ENCODE results near the gene CDK6. TPM values are rescaled to one million over a fixed set of nuclear protein-coding genes. Genes with fewer than 3 reads are reported as not detected.

CDK6 gene
- total RNA-seq, 2 donors from 2014 or later = 278 to 404 TPM

DNA sequence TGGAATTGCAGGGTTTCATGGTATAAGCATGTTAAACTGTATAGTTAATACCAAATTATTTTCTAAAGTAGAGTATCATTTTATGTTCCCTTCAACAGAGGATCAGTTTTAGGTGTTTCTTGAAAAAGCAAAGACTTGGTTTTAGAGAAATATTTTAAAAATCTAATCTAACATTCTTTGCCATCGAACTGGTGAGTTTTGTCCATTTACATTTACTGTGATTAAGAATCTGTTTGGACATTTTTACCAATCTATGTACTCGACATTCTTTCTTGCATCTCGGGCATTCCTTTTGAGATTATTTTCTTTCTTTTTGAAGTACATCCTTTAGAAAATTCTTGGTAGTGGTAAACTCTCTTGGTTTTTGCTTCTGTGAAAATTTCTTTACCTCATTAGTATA lies 131.5 kb downstream of the CDK6 start:
- Mint-ChIP-seq H3K27ac (no peak overlapping the region), H3K36me3 (peaks cover 25% of the 10 kb centered on the region), H3K4me1 (ENCODE audit: low read depth in 2 of 2) (peaks cover 42 to 48% of the 10 kb centered on the region in 2 donors), H3K27me3 (no peaks in the 10 kb centered on the region), H3K9me3 (no peaks in the 10 kb centered on the region), H3K4me3 (no peak overlapping the region)
- no peak for DNase-seq (ENCODE audit: low spot score)
- no peak for ATAC-seq

DNA sequence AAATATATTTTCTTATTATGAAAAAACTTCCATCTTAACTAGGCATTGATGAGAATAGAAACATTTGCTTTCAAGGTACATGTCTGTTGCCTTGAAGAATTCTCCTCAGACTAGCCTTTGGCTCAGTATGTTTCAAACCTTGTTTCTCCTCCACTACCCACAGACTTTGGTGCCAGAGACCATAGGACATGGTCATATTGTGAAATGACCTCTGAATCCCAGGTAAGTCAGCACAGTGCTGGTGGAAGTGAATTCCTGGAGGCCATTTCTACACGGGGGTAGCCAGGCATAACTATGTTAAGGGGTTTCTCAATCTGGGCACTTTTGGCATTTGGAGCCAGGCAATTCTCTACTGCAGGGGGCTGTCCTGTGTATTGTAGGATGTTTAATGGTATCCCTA lies 133.8 kb downstream of the CDK6 start:
- H3K27ac Mint-ChIP-seq = peak overlapping the region in 1 of 2 donors; percentile 10

DNA sequence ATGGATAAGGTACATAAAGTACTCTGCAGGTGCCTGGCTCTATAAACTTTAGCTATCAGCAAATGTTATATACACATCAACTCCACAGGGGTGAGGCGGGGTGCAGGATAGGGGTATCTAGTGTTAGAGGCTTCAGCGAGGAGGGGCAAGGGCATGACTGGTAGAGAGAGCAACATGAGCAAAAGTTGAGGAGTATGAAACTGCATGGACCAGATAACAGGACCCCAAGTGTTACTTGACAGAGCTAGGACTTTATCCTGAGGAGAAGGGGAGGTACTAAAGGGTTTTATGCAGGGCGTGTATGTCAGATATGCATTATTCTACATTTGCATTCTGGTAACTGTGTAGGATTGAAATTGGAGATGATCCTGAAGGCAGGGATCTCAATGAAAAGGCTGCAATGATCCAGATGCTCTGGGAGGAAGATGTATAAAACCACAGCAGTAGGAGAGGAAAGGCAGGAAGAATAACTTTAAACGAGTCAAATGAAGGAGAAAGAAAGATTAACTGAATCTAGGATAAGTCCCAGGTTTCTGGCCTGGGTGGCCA lies 136.3 kb downstream of the CDK6 start:
- Mint-ChIP-seq H3K27me3 (no peaks in the 10 kb centered on the region), H3K36me3 (peaks cover 16% of the 10 kb centered on the region), H3K4me3 (no peak overlapping the region), H3K27ac (peak overlapping the region; percentile 28 to 29), H3K4me1 (ENCODE audit: low read depth in 2 of 2) (peaks cover 36 to 43% of the 10 kb centered on the region in 2 donors), H3K9me3 (no peaks in the 10 kb centered on the region)
- DNase-seq (ENCODE audit: low spot score) (no peak), ATAC-seq (no peak)

More for the DNA sequence above, 133.8 kb downstream of the CDK6 start:
- Mint-ChIP-seq H3K27me3 (no peaks in the 10 kb centered on the region), H3K4me1 (ENCODE audit: low read depth in 2 of 2) (peaks cover 32 to 40% of the 10 kb centered on the region in 2 donors), H3K4me3 (no peak overlapping the region), H3K36me3 (peaks cover 19% of the 10 kb centered on the region), H3K9me3 (no peaks in the 10 kb centered on the region)
- no peak for ATAC-seq
- no peak for DNase-seq (ENCODE audit: low spot score)

DNA sequence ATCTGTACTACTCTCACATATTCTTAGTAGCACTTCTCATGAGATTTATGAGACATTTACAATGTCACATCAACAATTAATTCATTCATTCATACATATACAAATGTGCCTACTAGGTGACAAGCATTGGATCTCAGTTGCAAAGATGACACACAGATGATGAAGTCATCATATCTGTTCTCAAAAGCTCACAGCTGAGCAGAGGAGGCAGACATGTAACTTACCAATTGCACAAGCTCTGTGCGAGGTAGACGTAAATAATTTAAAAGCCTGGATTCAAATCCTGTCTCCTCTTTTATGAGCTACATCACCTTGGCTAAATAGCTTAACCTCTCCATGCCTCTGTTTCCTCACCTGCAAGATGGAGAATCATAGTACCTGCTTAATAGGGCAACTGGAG lies 136.8 kb downstream of the CDK6 start:
- no peak for ATAC-seq
- Mint-ChIP-seq H3K27me3 (no peaks in the 10 kb centered on the region), H3K4me3 (no peak overlapping the region), H3K27ac (peak overlapping the region; percentile 17 to 29), H3K4me1 (ENCODE audit: low read depth in 2 of 2) (peaks cover 40 to 47% of the 10 kb centered on the region in 2 donors), H3K9me3 (no peaks in the 10 kb centered on the region), H3K36me3 (peaks cover 20% of the 10 kb centered on the region)
- DNase-seq (ENCODE audit: low spot score) = no peak

DNA sequence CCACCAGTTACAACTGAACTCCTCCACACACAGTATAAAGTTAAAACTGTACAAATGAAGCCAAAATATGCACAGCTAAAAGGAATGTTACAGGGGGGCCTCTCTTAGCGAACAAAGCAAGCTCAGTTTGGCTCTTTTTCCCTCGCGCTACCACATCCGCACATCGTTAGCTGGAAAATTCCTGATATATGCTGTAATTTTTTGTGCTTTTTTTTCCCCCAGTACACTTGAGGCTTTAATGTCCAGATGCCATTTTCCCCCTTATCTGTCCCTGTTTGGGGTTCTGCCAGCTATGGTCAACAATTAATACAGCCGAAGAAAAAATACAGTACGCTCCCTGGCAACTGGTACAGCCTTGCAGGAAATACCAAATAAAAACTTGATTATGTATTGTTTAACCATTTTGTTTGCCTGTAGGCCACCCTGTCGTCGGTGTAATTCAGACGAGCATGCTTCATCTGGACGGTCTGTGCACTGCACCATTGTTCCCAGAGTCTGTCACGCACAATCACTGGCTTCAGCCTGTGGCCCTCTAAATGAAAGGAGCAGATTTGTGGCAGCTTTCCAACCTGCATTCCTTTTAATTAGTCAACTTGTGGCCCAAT lies 138.0 kb downstream of the CDK6 start:
- H3K27ac Mint-ChIP-seq = peak overlapping the region; percentile 7 to 28
- peaks cover 40 to 47% of the 10 kb centered on the region in 2 donors for H3K4me1 Mint-ChIP-seq (ENCODE audit: low read depth in 2 of 2)
- H3K27me3 Mint-ChIP-seq = no peaks in the 10 kb centered on the region
- ATAC-seq = no peak
- peaks cover 21% of the 10 kb centered on the region for H3K36me3 Mint-ChIP-seq
- no peaks in the 10 kb centered on the region for H3K9me3 Mint-ChIP-seq
- no peak for DNase-seq (ENCODE audit: low spot score)
- no peak overlapping the region for H3K4me3 Mint-ChIP-seq

DNA sequence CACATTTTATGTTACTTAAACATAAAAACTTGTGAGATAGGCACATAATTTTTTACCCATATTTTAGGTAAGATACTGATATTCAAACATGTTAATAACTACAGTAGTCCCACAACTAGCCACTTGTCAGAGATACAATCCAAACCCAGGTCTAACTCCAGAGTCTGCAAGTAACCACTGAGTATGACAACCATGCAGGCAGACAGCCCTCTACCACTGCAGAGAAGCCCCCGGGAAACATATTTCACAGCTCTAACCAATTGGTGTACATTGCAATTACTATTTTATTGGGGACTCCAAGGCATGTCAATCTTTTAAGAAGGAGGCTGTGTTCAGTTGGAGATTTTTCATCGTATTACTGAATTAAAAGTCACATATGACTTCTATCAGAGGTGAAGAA lies 139.0 kb downstream of the CDK6 start:
- Mint-ChIP-seq H3K27me3 (no peaks in the 10 kb centered on the region), H3K4me3 (no peak overlapping the region), H3K27ac (peak overlapping the region in 1 of 2 donors; percentile 53), H3K9me3 (no peaks in the 10 kb centered on the region), H3K4me1 (ENCODE audit: low read depth in 2 of 2) (peaks cover 39 to 44% of the 10 kb centered on the region in 2 donors), H3K36me3 (peaks cover 22% of the 10 kb centered on the region)
- ATAC-seq (no peak), DNase-seq (ENCODE audit: low spot score) (no peak)

DNA sequence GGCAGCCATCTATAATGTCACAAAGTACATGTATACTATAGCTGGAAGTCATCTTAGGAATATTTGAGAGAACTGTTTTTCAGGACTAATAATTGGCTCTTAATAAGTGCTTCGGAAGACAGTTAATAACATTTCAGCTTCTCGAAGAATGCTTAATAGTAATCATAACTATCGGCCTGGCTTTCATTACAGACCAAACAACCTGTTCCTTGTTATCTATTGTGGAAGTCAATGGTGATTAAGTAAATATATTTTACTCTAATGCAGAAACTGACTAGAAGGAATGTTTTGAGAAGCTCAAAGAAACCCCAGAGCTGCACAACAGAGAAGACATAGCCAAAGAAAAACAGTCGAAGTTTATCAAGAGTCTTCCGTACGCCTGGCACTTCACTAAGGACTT lies 139.4 kb downstream of the CDK6 start:
- Mint-ChIP-seq H3K9me3 (no peaks in the 10 kb centered on the region), H3K36me3 (peaks cover 22% of the 10 kb centered on the region), H3K4me1 (ENCODE audit: low read depth in 2 of 2) (peaks cover 41 to 48% of the 10 kb centered on the region in 2 donors), H3K27me3 (no peaks in the 10 kb centered on the region), H3K4me3 (no peak overlapping the region), H3K27ac (peak overlapping the region; percentile 52 to 85)
- ATAC-seq = no peak
- DNase-seq (ENCODE audit: low spot score) = no peak

DNA sequence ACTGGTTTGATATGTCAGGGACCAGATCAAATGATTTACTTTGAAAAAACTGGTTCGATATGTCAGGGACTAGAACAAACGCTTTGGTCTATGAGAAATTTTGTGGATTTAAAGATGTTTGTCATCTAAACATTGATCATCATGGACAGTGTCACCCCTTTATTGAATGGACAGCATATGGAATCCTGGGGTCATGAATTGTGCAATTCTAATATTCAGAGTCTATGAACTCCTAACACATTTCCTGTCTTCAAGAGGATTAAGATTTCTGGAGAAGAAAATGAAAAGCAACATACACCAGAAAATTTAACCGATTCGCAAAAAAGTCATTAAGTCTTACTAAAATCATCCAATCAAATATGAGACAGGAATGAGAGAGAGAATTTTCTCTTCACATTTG lies 139.8 kb downstream of the CDK6 start:
- Mint-ChIP-seq H3K27ac (peak overlapping the region; percentile 52 to 85), H3K9me3 (no peaks in the 10 kb centered on the region), H3K36me3 (peaks cover 22% of the 10 kb centered on the region), H3K4me1 (ENCODE audit: low read depth in 2 of 2) (peaks cover 45 to 52% of the 10 kb centered on the region in 2 donors), H3K4me3 (no peak overlapping the region), H3K27me3 (no peaks in the 10 kb centered on the region)
- ATAC-seq = no peak
- DNase-seq (ENCODE audit: low spot score) = no peak

DNA sequence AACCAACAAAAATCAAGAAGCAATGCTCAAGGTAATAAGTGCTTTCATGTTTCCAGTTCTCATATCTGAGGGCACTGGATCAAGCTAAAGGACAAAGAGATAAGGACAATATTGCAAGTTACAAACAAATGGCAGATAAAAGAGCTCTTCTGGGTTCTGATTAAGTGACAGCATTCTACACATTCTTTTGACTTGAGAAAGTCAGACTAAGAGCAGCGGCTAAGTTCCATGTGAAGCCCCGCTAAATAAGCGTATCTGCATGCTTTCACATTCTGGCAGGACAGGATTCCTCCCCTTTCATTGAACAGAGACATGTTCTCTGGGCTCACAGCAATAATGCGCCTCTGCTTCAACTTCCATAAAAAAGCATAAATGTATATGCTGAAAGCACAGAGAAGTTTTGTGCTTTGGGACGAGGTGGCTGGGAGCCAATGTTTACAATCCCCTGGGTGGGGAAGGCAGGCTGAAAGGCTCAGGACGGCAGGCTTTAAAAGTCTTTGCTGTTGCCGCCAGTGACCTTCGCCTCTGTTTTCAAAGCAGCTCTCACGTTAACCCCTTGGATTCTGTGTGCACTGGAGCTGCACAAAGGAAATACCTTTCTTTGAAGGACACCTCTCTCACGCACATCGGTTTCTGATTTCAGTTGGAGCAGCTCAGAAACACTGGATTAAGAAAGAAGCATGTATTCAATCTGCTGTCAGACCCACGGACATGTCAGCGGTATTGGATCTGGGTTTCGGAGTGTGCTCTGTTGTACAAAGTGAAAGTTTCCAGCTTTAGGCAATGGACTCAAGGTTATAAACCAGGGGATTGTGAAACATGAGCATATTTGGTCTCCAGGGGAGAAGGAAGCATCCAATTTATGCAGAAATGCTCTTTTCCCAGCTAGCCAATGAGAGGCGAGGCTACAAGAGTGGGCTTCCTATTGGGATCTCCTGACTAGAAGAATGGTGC lies 140.8 kb downstream of the CDK6 start:
- Mint-ChIP-seq H3K36me3 (peaks cover 22% of the 10 kb centered on the region), H3K4me1 (ENCODE audit: low read depth in 2 of 2) (peaks cover 46 to 55% of the 10 kb centered on the region in 2 donors), H3K4me3 (peak overlapping the region; percentile 67), H3K9me3 (no peaks in the 10 kb centered on the region), H3K27ac (peak overlapping the region; percentile 52 to 85), H3K27me3 (no peaks in the 10 kb centered on the region)
- ATAC-seq = peak in 1 of 2 donors; percentile 61
- DNase-seq (ENCODE audit: low spot score) = no peak

DNA sequence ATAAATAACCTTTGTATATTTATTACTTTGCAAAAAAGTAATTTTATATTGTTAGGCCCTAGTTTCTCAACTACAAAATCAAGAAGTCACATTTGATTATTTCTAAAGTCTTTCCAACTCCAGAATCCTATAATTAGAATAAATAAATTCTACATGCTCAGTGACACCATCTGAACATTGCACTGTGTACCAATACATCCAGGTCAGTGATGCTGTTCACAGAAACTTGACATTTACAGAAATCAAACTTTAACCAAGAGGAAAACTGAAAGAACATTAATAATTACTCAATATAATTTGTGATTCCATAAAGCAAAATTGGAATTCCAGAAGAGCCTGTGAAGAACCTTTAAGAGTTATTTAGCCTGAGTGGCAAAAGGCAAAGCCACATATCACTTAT lies 142.2 kb downstream of the CDK6 start:
- Mint-ChIP-seq H3K4me3 (no peak overlapping the region), H3K4me1 (ENCODE audit: low read depth in 2 of 2) (peaks cover 47 to 55% of the 10 kb centered on the region in 2 donors), H3K27ac (peak overlapping the region in 1 of 2 donors; percentile 94), H3K9me3 (no peaks in the 10 kb centered on the region), H3K36me3 (peaks cover 28% of the 10 kb centered on the region), H3K27me3 (no peaks in the 10 kb centered on the region)
- no peak for ATAC-seq
- DNase-seq (ENCODE audit: low spot score) = no peak

DNA sequence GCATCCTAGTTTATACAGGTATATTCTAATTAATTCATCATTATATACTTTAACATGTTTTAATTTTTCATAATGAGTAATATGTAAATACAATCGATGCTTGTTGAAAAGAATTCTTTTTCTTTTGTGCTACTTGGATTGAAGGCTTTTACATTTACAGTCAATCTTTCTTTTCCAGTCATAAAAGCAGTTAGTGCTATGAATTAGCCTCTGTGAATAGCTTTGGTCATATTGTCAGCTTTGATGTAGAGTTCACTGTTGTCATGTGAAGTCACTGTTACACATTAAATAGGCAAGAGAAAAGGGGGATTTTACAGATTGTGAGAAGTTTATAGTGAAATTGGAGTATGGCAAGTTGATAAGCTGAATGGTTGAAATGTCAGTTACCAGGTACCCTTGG lies 142.9 kb downstream of the CDK6 start:
- H3K27me3 Mint-ChIP-seq = no peaks in the 10 kb centered on the region
- H3K36me3 Mint-ChIP-seq = peaks cover 35% of the 10 kb centered on the region
- H3K4me1 Mint-ChIP-seq (ENCODE audit: low read depth in 2 of 2) = peaks cover 54 to 59% of the 10 kb centered on the region in 2 donors
- H3K4me3 Mint-ChIP-seq = peak overlapping the region; percentile 49
- H3K9me3 Mint-ChIP-seq = no peaks in the 10 kb centered on the region
- no peak for ATAC-seq
- DNase-seq (ENCODE audit: low spot score) = no peak
- H3K27ac Mint-ChIP-seq = peak overlapping the region; percentile 90 to 94

DNA sequence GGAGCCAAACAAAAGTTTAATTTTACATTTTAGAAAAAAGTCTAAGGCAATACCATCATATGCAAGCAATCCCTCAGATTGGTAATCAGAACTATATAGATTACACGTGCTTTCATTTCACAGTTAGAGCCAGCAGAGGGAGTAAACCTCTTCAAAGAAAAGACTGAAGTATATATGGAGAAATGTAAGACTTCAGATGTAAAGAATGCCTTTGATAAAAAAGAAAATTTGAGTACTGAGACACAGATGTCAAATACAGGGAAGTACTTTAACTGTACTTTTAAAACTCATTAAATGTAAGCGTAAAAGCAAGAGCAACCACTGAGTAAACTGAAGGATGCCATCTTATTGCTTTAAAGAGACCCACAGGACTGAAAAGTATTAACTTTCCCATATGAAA lies 144.8 kb downstream of the CDK6 start:
- H3K4me3 Mint-ChIP-seq = peak overlapping the region; percentile 47
- H3K27me3 Mint-ChIP-seq = no peaks in the 10 kb centered on the region
- H3K4me1 Mint-ChIP-seq (ENCODE audit: low read depth in 2 of 2) = peaks cover 68 to 75% of the 10 kb centered on the region in 2 donors
- peaks cover 50% of the 10 kb centered on the region for H3K36me3 Mint-ChIP-seq
- no peaks in the 10 kb centered on the region for H3K9me3 Mint-ChIP-seq
- ATAC-seq = peak; percentile 75 to 81
- H3K27ac Mint-ChIP-seq = peak overlapping the region; percentile 90 to 94
- no peak for DNase-seq (ENCODE audit: low spot score)

DNA sequence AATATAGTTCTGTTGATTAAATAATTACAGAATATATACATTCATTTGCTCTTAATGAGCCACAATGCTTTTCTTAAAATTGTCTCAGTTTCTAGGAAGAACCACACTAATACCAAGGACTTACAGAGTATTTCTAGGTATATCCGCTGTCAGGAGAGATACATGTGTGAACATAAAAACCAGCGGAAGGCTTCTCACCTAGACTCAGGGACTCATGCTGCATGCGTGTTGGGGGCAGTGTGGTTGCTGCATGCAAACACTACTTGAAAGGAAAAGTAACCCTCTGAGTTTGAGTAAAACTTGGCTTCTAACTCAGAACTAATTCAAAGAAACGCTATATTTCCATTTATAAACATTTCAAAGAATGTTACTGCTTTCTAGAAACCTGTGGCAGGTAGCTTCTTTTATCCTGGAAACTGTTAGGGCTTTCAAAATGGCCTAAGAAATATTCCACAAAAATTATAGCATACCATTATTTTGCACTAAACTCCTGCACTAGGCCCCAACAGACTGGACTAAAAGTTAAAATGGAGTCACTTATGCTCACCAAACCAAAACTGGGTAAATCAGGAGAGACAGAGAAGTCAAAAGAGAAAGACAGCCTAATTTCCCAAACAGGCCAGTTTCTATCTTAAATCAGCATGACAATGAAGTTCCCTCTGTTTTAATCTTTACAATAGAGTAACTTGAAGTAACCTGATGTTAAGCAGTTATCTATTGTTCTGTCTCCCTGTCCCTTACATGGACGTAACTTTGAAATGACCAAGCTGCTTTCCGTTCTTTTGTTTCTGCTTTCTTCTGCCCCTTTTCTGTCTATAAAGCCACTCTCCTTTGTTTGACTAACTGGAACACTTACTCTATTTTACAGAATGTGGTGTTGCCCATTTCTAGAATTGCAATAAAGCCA lies 151.0 kb downstream of the CDK6 start:
- Mint-ChIP-seq H3K9me3 (peaks cover 9% of the 10 kb centered on the region), H3K4me3 (peak overlapping the region; percentile 72), H3K27me3 (no peaks in the 10 kb centered on the region), H3K36me3 (peaks cover 67% of the 10 kb centered on the region), H3K27ac (peak overlapping the region; percentile 90 to 94), H3K4me1 (ENCODE audit: low read depth in 2 of 2) (peaks cover 89 to 97% of the 10 kb centered on the region in 2 donors)
- peak; percentile 90 for DNase-seq (ENCODE audit: low spot score)
- peak; percentile 96 to 97 for ATAC-seq

Measured in natural killer cell treated with Interleukin-12 subunit alpha and Interleukin-12 subunit beta and Interleukin-15 and Interleukin-18, amount 100 ng/mL, for 72 hours (primary cell).